Neural progenitor cell (in vitro differentiated cells): ENCODE data around the gene PYCARD. TPM values are rescaled to one million over a fixed set of nuclear protein-coding genes. Genes with fewer than 3 reads are reported as not detected.
A peak's percentile ranks its signal among the peaks of the same experiment; 100 is the strongest.

ENCODE experiments used
- DNase-seq: peaks from one replicate; pipeline ENCODE4 v3.0.0-alpha.2; 2016; ENCODE audit warnings: low spot score
- H2AFZ ChIP-seq: fragments of 200-600 bp; sonication (generic); replicated peaks from 2 replicates; pipeline ENCODE4 v1.6.1; 2016; ENCODE audit warnings: antibody characterized with exemption
- H3F3A ChIP-seq: fragments of 200-600 bp; sonication (generic); 2 replicates; pipeline ENCODE4 v1.6.1; 2016; ENCODE audit warnings: antibody characterized with exemption, low read depth
- H3K27ac ChIP-seq: fragments of 200-600 bp; sonication (generic); 2 replicates; pipeline ENCODE4 v1.5.1; 2016; ENCODE audit warnings: mild to moderate bottlenecking
- H3K27me3 ChIP-seq: fragments of 200-600 bp; sonication (generic); 2 replicates; pipeline ENCODE4 v1.6.1; 2016; ENCODE audit warnings: mild to moderate bottlenecking, moderate library complexity
- H3K36me3 ChIP-seq: fragments of 200-600 bp; sonication (generic); 2 replicates; pipeline ENCODE4 v1.5.1; 2016
- H3K4me1 ChIP-seq: fragments of 200-600 bp; sonication (generic); 2 replicates; pipeline ENCODE4 v1.6.1; 2016; ENCODE audit warnings: mixed run types
- H3K4me2 ChIP-seq: fragments of 200-600 bp; sonication (generic); 2 replicates; pipeline ENCODE4 v1.6.1; 2016
- H3K4me3 ChIP-seq: fragments of 200-600 bp; sonication (generic); 2 replicates; pipeline ENCODE4 v1.5.1; 2016
- H3K79me2 ChIP-seq: fragments of 200-600 bp; sonication (generic); 2 replicates; pipeline ENCODE4 v1.6.1; 2016; ENCODE audit warnings: low read depth
- H3K9ac ChIP-seq: fragments of 200-600 bp; sonication (generic); 2 replicates; pipeline ENCODE4 v1.6.1; 2016
- H3K9me3 ChIP-seq: fragments of 200-600 bp; sonication (generic); 2 replicates; pipeline ENCODE4 v1.5.1; 2016; ENCODE audit warnings: low read depth
- H4K20me1 ChIP-seq: fragments of 200-600 bp; sonication (generic); 2 replicates; pipeline ENCODE4 v1.6.1; 2016; ENCODE audit warnings: low read depth
- H3K27ac Mint-ChIP-seq: 3 replicates; pipeline ENCODE4 v1.8.0; 2021; ENCODE audit warnings: mixed read lengths
- H3K27me3 Mint-ChIP-seq: 2 replicates; pipeline ENCODE4 v1.8.0; 2022; ENCODE audit warnings: low read depth, mild to moderate bottlenecking, inconsistent platforms, moderate library complexity, mixed read lengths; ENCODE audit not compliant: insufficient read depth
- H3K36me3 Mint-ChIP-seq: 3 replicates; pipeline ENCODE4 v1.8.0; 2021; ENCODE audit warnings: mixed read lengths
- H3K4me1 Mint-ChIP-seq: 3 replicates; pipeline ENCODE4 v1.8.0; 2021; ENCODE audit warnings: mixed read lengths
- H3K4me3 Mint-ChIP-seq: 3 replicates; pipeline ENCODE4 v1.8.0; 2021; ENCODE audit warnings: mild to moderate bottlenecking, moderate library complexity, mixed read lengths
- H3K9me3 Mint-ChIP-seq: 3 replicates; pipeline ENCODE4 v1.8.0; 2020; ENCODE audit warnings: mixed read lengths
- EZH2 ChIP-seq: fragments of 200-600 bp; sonication (generic); IDR thresholded peaks from 2 replicates; pipeline ENCODE4 v1.6.1; 2017; ENCODE audit warnings: antibody characterized with exemption, mild to moderate bottlenecking, moderate library complexity
- EZH2phosphoT487 ChIP-seq: fragments of 200-600 bp; sonication (generic); IDR thresholded peaks from 2 replicates; pipeline ENCODE4 v1.6.1; 2017; ENCODE audit warnings: antibody characterized with exemption
- total RNA-seq: library from RNA; depleted of rRNA; stranded (reverse); fragments of >200 nt; gene quantifications from 2 replicates; pipeline ENCODE4 v1.2.3, GENCODE V29; 2015; ENCODE audit warnings: low replicate concordance
- TF ChIP-seq, protein P1 (sequence below): fragments of 200-600 bp; sonication (generic); IDR thresholded peaks from 2 replicates; pipeline ENCODE4 v1.5.1; 2017; ENCODE audit warnings: antibody characterized with exemption, mild to moderate bottlenecking

Gene PYCARD
- total RNA-seq, 1 donor from 2014 or later = not detected

DNA sequence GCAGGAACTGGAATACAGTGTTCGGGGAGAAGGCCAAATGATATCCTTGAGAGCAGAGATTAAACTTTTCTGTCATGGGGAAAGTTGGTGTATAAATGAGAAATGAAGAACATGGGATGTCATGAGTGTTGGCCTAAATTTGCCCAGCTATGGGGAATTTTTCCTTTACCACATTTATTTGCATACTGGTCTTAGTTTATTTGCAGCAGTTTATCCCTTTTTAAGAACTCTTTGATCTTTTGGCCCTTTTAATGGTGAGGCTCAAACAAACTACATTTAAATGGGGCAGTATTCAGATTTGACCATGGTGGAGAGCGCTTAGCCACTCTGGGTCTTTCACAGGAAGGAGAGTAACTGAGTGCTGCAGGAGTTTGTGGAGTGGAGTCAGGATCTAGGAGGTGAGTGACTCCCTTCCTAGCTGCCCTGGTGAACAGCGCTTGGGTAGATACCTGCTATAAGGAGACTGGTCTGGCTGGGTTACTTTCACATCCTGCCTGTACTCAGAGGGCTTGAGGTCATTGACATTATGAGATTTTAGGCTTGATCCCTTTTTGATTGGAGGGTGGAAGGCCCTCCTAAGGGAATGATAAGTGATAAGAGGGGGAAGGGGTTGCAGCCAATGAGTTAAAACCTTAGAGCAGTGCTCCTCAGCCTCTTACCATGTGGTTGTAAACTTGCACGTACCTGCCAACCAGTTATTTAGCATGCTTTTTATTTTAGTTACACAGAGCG lies 10.7 kb downstream of the PYCARD start:
- Histone ChIP-seq H3K27me3 (no peaks in the 10 kb centered on the region), H3K4me3 (no peak overlapping the region), H3K9ac (no peak overlapping the region), H3K27ac (no peak overlapping the region), H4K20me1 (peaks cover 97% of the 10 kb centered on the region), H2AFZ (no peak overlapping the region), H3K9me3 (no peaks in the 10 kb centered on the region), H3K4me2 (no peak overlapping the region), H3K79me2 (peaks cover 59% of the 10 kb centered on the region), H3K36me3 (peaks cover 26% of the 10 kb centered on the region), H3F3A (peaks cover 94% of the 10 kb centered on the region), H3K4me1 (no peaks in the 10 kb centered on the region)
- peaks cover 71% of the 10 kb centered on the region for H3K36me3 Mint-ChIP-seq
- H3K4me1 Mint-ChIP-seq = peaks cover 4% of the 10 kb centered on the region
- no peak for DNase-seq
- no peak overlapping the region for H3K4me3 Mint-ChIP-seq
- H3K27ac Mint-ChIP-seq = no peak overlapping the region
- H3K27me3 Mint-ChIP-seq = peaks cover 17% of the 10 kb centered on the region
- no peaks in the 10 kb centered on the region for H3K9me3 Mint-ChIP-seq
- TF ChIP-seq, protein P1, sequence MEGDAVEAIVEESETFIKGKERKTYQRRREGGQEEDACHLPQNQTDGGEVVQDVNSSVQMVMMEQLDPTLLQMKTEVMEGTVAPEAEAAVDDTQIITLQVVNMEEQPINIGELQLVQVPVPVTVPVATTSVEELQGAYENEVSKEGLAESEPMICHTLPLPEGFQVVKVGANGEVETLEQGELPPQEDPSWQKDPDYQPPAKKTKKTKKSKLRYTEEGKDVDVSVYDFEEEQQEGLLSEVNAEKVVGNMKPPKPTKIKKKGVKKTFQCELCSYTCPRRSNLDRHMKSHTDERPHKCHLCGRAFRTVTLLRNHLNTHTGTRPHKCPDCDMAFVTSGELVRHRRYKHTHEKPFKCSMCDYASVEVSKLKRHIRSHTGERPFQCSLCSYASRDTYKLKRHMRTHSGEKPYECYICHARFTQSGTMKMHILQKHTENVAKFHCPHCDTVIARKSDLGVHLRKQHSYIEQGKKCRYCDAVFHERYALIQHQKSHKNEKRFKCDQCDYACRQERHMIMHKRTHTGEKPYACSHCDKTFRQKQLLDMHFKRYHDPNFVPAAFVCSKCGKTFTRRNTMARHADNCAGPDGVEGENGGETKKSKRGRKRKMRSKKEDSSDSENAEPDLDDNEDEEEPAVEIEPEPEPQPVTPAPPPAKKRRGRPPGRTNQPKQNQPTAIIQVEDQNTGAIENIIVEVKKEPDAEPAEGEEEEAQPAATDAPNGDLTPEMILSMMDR = no peak
- TF ChIP-seq EZH2 (no peak), EZH2phosphoT487 (no peak)

GRCh38 chr16:31190818-31191444 lies 11.6 kb downstream of the PYCARD start:
- H3K36me3 Mint-ChIP-seq = peaks cover 72% of the 10 kb centered on the region
- no peak overlapping the region for H3K4me2 ChIP-seq
- H3K4me1 ChIP-seq = no peaks in the 10 kb centered on the region
- no peak for DNase-seq
- no peak overlapping the region for H2AFZ ChIP-seq
- peaks cover 98% of the 10 kb centered on the region for H4K20me1 ChIP-seq
- H3K9me3 Mint-ChIP-seq = no peaks in the 10 kb centered on the region
- H3K4me3 ChIP-seq = no peak overlapping the region
- H3K9ac ChIP-seq = no peak overlapping the region
- H3K36me3 ChIP-seq = peaks cover 34% of the 10 kb centered on the region
- no peaks in the 10 kb centered on the region for H3K9me3 ChIP-seq
- H3K27me3 ChIP-seq = no peaks in the 10 kb centered on the region
- TF ChIP-seq, protein P1 = no peak
- no peak for TF ChIP-seq EZH2
- TF ChIP-seq EZH2phosphoT487 = no peak
- peaks cover 4% of the 10 kb centered on the region for H3K4me1 Mint-ChIP-seq
- H3K27me3 Mint-ChIP-seq = peaks cover 21% of the 10 kb centered on the region
- H3K27ac Mint-ChIP-seq = no peak overlapping the region
- peaks cover 94% of the 10 kb centered on the region for H3F3A ChIP-seq
- peak overlapping the region; percentile 5 for H3K4me3 Mint-ChIP-seq
- H3K27ac ChIP-seq = no peak overlapping the region
- H3K79me2 ChIP-seq = peaks cover 68% of the 10 kb centered on the region

- H3K4me3 ChIP-seq = no peak overlapping the region
- H3K9me3 ChIP-seq = no peaks in the 10 kb centered on the region
- no peak overlapping the region for H3K4me3 Mint-ChIP-seq
- peaks cover 93% of the 10 kb centered on the region for H3F3A ChIP-seq
- peaks cover 100% of the 10 kb centered on the region for H4K20me1 ChIP-seq
- H3K9ac ChIP-seq = no peak overlapping the region
- no peak overlapping the region for H3K4me2 ChIP-seq
- H3K79me2 ChIP-seq = peaks cover 77% of the 10 kb centered on the region
- H3K4me1 Mint-ChIP-seq = peaks cover 4% of the 10 kb centered on the region
- no peaks in the 10 kb centered on the region for H3K9me3 Mint-ChIP-seq
- peaks cover 41% of the 10 kb centered on the region for H3K36me3 ChIP-seq
- DNase-seq = no peak
- H3K27me3 Mint-ChIP-seq = peaks cover 21% of the 10 kb centered on the region
- H3K4me1 ChIP-seq = no peaks in the 10 kb centered on the region
- H3K27ac ChIP-seq = no peak overlapping the region
- no peak overlapping the region for H3K27ac Mint-ChIP-seq
- peaks cover 79% of the 10 kb centered on the region for H3K36me3 Mint-ChIP-seq
- H3K27me3 ChIP-seq = no peaks in the 10 kb centered on the region
- H2AFZ ChIP-seq = no peak overlapping the region
- TF ChIP-seq EZH2 (no peak), EZH2phosphoT487 (no peak)
- TF ChIP-seq, protein P1 = no peak
These were observed 12.5 kb downstream of the PYCARD start for GRCh38 chr16:31190061-31190460.
